BE2C (cell line): Measurements from ENCODE around the gene ZNF695.

Source experiments
- DNase-seq: peaks from one replicate; pipeline ENCODE4 v3.0.0-alpha.2; 2020
- H3K27me3 ChIP-seq: fragments of 250-450 bp; sonication (Bioruptor Pico); 2 replicates; pipeline ENCODE4 v1.5.1; 2020; ENCODE audit warnings: mild to moderate bottlenecking
- H3K36me3 ChIP-seq: fragments of 250-450 bp; sonication (Bioruptor Pico); 2 replicates; pipeline ENCODE4 v1.5.1; 2020; ENCODE audit warnings: mild to moderate bottlenecking
- H3K4me1 ChIP-seq: fragments of 250-450 bp; sonication (Bioruptor Pico); 2 replicates; pipeline ENCODE4 v1.5.1; 2020
- H3K4me3 ChIP-seq: 2 replicates; pipeline ENCODE4 v1.5.1; 2011; ENCODE audit warnings: low read depth, low read length
- H3K9me3 ChIP-seq: fragments of 250-450 bp; sonication (Bioruptor Pico); 2 replicates; pipeline ENCODE4 v1.5.1; 2020
- TF ChIP-seq, protein P1 (sequence below): IDR thresholded peaks from 2 replicates; pipeline ENCODE4 v1.5.1; 2012; ENCODE audit warnings: mild to moderate bottlenecking, low read depth, low read length

Gene ZNF695

GRCh38 chr1:246947255-246947654 lies 60.6 kb downstream of the ZNF695 start:
- TF ChIP-seq, protein P1, sequence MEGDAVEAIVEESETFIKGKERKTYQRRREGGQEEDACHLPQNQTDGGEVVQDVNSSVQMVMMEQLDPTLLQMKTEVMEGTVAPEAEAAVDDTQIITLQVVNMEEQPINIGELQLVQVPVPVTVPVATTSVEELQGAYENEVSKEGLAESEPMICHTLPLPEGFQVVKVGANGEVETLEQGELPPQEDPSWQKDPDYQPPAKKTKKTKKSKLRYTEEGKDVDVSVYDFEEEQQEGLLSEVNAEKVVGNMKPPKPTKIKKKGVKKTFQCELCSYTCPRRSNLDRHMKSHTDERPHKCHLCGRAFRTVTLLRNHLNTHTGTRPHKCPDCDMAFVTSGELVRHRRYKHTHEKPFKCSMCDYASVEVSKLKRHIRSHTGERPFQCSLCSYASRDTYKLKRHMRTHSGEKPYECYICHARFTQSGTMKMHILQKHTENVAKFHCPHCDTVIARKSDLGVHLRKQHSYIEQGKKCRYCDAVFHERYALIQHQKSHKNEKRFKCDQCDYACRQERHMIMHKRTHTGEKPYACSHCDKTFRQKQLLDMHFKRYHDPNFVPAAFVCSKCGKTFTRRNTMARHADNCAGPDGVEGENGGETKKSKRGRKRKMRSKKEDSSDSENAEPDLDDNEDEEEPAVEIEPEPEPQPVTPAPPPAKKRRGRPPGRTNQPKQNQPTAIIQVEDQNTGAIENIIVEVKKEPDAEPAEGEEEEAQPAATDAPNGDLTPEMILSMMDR, result no peak
- Histone ChIP-seq H3K9me3 (no peaks in the 10 kb centered on the region), H3K4me1 (no peaks in the 10 kb centered on the region), H3K27me3 (no peaks in the 10 kb centered on the region), H3K36me3 (no peaks in the 10 kb centered on the region), H3K4me3 (no peak overlapping the region)
- DNase-seq, result no peak

DNA sequence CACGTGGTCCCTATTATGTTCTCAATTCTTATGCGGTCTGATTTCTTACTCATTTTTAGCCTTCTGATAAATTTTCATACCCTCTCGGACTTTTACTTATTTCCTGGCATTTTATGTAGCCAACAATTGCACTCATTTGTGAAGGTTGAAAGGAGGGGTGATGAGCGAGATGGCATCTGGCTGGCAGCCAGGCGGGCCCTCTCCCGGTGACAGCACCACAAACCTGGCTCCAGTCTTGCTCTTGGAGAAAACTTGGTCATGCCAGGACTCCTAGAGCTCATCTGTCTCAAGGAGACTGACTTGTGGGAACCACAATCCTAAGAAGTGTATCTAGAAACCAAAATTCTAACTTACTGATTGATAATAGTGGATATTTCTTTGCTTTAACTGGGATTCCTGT lies 61.5 kb downstream of the ZNF695 start:
- Histone ChIP-seq H3K27me3 (no peaks in the 10 kb centered on the region), H3K4me1 (no peaks in the 10 kb centered on the region), H3K4me3 (no peak overlapping the region), H3K36me3 (no peaks in the 10 kb centered on the region), H3K9me3 (no peaks in the 10 kb centered on the region)
- DNase-seq, result no peak
- TF ChIP-seq, protein P1, result no peak
